HG03039 (cell line): ENCODE data around the gene CD6.
"Not testable (repeated sequence)": the region's sequence is repeated elsewhere in the genome, so short reads cannot be mapped to it uniquely, and the experiment has no call there.

Source experiments
- ATAC-seq: cut with Tn5 transposase; IDR thresholded peaks from one replicate; pipeline ENCODE4 v1.9.1; 2021; ENCODE audit warnings: mild to moderate bottlenecking, moderate library complexity; ENCODE audit not compliant: unreplicated experiment

Gene CD6

GRCh38 chr11:60951904-60952741, 19.4 kb upstream of the CD6 start, which contains the start of gene SLC15A3:
SLC15A3 (minus strand) TSS chr11:60952176; CDS start chr11:60951551, 625 bp downstream.
- ATAC-seq = peak; percentile 65

- peak; percentile 13 for ATAC-seq
These were observed 18.7 kb upstream of the CD6 start for GRCh38 chr11:60952742-60953170.

GRCh38 chr11:60953781-60954180, 17.7 kb upstream of the CD6 start:
- no peak for ATAC-seq

- ATAC-seq = no peak
These were observed 17.1 kb upstream of the CD6 start for GRCh38 chr11:60954421-60954820.

GRCh38 chr11:60955571-60955970, 15.9 kb upstream of the CD6 start:
- ATAC-seq = no peak

- ATAC-seq = no peak
These were observed 14.3 kb upstream of the CD6 start for GRCh38 chr11:60957188-60957587.

- no peak for ATAC-seq
These were observed 12.0 kb upstream of the CD6 start for GRCh38 chr11:60959431-60959830.

- no peak for ATAC-seq
These were observed 11.1 kb upstream of the CD6 start for GRCh38 chr11:60960405-60960804.

- no peak for ATAC-seq
These were observed 6.7 kb upstream of the CD6 start for GRCh38 chr11:60964801-60965200.

- no peak for ATAC-seq
These were observed 4.6 kb upstream of the CD6 start for GRCh38 chr11:60966890-60967289.

GRCh38 chr11:60968223-60968622, 3.3 kb upstream of the CD6 start:
- no peak for ATAC-seq

- ATAC-seq = no peak
These were observed 1.1 kb upstream of the CD6 start for GRCh38 chr11:60970369-60970774.

GRCh38 chr11:60970890-60971289, 590 bp upstream of the CD6 start:
- no peak for ATAC-seq

- ATAC-seq = no peak
These were observed 926 bp downstream of the CD6 start for GRCh38 chr11:60972182-60973030.

- ATAC-seq = no peak
These were observed 2.2 kb downstream of the CD6 start for GRCh38 chr11:60973699-60974098.

GRCh38 chr11:60974316-60974715, 2.8 kb downstream of the CD6 start:
- not testable (repeated sequence) for ATAC-seq

GRCh38 chr11:60974726-60975125, 3.2 kb downstream of the CD6 start:
- ATAC-seq = no peak

- no peak for ATAC-seq
These were observed 5.7 kb downstream of the CD6 start for GRCh38 chr11:60977224-60977623.

GRCh38 chr11:60977836-60978235, 6.4 kb downstream of the CD6 start:
- ATAC-seq = no peak

GRCh38 chr11:60978546-60979380, 7.3 kb downstream of the CD6 start:
- no peak for ATAC-seq

- no peak for ATAC-seq
These were observed 10.0 kb downstream of the CD6 start for GRCh38 chr11:60981515-60981914.
